GM19099 (cell line): ENCODE data around the gene UBQLN3.

Experiments used
- POLR2A ChIP-seq: IDR thresholded peaks from 3 replicates; pipeline ENCODE4 v1.6.1; 2011; ENCODE audit warnings: low read depth; ENCODE audit not compliant: insufficient read length; ENCODE audit errors: extremely low read depth

The UBQLN3 gene

DNA sequence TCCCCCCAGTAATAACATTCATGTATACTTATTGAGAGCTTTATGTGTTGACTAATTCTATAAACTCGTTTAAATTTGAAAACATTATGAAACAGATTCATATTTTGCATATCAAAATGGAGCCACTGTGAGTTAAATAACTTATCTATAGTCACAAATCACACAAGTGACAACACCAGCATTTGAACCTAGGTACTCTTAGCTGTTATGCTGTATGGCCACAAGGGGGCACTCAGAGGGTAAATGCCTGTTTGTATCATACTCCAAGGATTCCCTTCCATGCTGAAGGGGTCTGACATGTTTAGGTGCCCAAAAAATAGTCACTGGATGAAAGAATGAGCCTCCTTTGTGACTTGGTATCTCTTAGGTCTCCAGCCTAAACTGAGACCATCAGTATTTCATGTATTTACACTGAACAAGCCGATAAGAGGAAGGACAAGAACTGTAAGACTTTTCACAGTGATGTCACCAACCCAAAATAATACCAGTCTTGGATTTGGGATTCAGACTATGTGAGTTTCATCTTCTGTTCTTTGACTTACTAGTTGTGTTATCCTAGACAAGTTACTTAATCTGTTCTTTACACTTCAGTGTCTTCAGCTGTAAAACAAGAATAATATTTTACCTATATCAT, 33.5 kb downstream of the UBQLN3 start:
- TF ChIP-seq POLR2A: no peak

- no peak for TF ChIP-seq POLR2A
Measured at GRCh38 chr11:5473921-5474320, 35.8 kb downstream of the UBQLN3 start.

- no peak for TF ChIP-seq POLR2A
Measured at GRCh38 chr11:5467527-5467926, 42.2 kb downstream of the UBQLN3 start.

DNA sequence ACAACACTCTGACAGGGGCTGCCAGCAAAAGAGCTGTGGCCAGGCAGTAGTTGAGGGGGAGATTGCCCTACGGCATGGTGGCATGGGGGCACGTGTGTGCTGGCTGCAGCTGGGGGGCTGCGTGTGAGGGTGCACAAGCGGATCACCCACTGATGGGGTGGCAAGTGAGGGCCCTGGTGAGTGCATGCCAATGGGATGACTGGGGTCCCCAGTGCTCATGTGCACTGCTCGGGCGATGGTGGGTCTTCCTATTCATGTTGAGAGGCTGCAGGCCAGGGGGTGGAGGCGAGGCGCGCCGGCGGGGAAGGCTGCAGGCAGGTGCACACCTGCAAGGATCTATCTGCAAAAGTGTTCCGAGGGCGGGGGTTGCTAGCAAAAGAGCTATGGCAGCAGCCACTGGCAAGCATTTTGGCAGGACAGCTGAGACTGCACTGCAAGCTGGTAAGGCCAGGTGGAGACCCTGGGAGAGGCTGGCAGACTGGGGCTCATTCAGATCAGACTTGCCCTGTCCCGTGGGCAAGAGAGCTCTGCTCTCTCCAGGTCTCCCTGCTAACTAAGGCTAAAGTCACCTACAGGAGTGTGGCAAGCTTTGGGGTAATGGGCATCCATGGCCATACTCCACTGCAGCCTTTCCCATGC, 48.7 kb downstream of the UBQLN3 start:
- TF ChIP-seq POLR2A: no peak
